SH-SY5Y (cell line): ENCODE data around the gene SLC7A5.

ENCODE experiments used
- GATA2 ChIP-seq: IDR thresholded peaks from 2 replicates; pipeline ENCODE4 v1.6.1; 2011; ENCODE audit warnings: mild to moderate bottlenecking, low read depth, low read length
- GATA3 ChIP-seq: IDR thresholded peaks from 2 replicates; pipeline ENCODE4 v1.6.1; 2011; ENCODE audit warnings: low read depth, mild to moderate bottlenecking, low read length, moderate library complexity

Gene SLC7A5

GRCh38 chr16:87831421-87832136 lies 37.7 kb downstream of the SLC7A5 start:
- no peak for TF ChIP-seq GATA2
- no peak for TF ChIP-seq GATA3

- TF ChIP-seq GATA3 (no peak), GATA2 (no peak)
Observed at GRCh38 chr16:87830673-87831420, 38.5 kb downstream of the SLC7A5 start.

DNA sequence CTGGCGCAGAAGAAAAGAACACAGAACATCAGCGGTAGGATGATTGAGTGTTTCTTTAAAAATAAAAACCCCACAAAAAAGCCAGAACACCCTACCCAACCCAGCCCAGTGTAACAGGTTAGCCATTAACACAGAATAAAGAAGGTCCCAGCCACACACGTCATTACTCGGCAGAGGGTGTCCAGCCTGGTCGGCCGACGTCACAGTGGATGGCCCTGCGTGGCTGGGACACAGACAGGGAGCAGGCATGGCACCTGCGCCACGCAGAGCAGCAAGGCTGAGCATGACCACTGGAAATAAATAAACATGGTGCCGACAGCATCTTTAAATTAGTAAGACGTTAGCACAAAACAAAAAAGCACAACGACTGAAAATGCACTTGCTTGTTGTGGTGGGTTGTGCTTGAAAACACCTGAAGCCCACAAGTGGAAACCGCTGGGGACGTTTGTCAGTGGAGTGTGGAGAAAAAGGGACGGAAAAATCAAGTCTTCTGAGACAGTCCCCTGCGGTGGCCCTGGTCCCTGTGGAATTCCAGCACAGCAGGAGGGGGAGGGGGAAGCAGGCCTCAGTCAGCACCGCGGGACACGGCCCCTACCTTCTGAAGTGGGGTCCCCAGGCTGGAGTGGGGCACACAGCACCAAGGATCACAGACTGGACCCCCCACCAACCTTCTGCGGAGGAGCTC lies 39.2 kb downstream of the SLC7A5 start:
- no peak for TF ChIP-seq GATA2
- TF ChIP-seq GATA3, result no peak

- TF ChIP-seq GATA2, result no peak
- TF ChIP-seq GATA3, result no peak
Observed at GRCh38 chr16:87829622-87829980, 39.7 kb downstream of the SLC7A5 start.

GRCh38 chr16:87828907-87829621 lies 40.2 kb downstream of the SLC7A5 start:
- no peak for TF ChIP-seq GATA3
- no peak for TF ChIP-seq GATA2

DNA sequence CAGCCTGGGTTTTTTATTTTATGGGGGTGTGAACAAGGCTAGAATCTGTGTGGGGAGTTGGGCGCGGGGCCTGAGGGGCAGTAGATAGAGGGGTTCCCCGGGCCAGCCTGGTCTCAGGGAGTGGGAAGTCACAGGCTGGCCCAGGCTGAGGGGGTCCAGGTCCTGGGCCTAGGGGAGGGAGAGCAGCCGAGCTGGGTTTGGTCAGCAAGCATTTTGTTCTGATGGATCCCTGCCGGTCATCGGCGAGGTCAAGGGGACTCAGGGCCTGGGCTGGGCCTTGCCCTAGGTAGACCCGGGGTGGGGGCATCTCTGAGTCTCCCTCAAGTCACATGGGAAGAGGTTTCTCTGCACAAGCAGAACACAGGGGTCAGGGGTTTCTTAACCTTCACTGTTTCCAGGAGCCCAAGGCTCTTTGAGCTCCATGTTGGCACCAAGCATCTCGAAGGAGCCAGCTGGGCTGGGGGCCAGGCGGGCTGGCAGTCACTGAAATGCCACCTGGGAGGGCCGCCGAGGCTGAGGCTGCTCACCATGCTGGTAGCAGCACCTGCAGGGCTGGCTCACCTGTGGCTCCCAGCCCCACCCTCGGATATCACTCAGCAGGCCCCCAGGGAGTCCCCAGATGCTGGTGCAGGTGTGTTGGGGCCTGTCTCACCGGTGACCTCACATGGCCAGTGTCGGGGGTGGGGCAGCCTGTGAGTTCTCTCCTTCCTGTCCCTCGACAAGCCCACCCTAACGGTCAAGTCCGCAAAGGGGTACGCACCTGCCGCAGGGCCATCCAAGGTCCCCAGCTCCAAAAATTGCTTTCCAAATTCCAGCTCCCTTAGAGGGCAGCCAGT lies 41.0 kb downstream of the SLC7A5 start:
- TF ChIP-seq GATA2 (no peak), GATA3 (no peak)

DNA sequence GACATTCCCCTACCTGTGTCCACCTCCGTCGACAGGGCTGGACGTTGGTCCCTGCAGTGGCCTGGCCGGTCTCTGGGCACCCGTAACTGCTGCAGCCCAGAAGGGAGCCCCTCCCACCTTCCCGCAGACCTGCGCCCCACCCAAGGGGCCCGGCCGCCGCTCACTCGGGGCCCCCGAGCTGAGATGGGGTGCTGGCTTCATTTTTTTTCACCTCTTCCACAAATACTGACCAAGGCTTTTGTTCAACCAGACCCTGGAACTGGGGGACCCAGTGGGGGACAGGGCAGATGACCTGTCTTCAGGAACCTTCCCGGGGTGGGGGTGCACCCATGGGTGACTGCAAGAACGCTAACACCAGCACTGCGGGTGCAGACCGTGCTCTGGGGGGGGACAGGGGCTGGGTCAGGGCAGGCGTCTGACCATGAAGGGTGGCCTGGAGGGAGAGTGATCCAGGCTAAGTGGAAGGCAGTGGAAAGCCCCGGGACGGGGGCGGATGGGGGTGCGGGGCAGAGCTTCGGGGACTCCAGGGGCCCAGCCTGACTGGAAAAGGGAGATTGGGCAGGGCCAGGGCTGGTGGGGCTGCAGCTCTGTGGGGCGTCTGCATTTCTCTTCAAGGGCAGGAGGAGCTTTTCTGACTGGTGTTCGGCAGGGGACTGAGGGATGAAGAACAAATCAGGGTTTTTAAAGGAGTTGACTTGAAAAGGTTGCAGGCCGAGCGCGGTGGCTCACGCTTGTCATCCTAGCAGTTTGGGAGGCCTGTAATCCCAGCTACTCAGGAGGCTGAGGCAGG lies 42.3 kb downstream of the SLC7A5 start:
- TF ChIP-seq GATA2 (no peak), GATA3 (no peak)

DNA sequence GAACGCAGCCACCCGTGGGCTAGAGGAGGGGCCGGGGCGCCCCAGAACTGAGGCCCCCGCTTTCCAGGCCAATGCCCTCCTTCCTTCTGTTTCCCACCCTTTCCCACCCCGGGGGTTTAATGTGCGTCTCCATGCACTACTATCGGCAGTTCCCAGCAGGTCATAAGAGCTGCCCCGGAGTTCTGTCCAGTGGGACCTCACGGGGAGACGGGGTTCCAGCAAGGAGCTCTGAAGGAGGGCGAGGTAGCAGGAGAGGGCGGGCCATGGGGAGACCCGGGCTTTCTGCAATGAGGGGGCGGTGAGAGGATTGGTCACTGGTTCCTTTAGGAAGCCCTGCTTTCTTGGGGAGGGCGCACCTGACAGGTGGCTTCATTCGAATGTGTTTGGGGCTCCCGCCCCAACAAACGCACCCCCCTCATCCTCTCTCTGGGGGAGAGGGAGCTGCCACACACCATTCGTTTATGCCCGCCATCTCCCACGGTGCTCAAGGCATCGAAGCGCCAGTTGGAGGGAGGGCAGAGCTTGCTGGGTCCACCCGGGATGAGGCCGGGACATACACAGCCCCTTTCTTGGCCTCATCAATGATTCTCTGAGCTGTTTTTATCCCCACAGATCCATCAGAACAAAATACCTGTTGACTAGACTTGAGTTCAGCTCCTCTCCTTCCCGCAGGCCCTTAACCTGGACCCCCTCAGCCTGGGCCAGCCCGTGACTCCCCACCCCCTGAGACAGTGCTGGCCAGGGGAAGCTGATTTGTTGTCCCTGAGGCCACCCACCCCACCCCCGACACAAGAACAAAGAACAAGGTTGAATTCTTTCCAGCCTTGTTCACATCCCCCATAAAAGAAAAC lies 44.1 kb downstream of the SLC7A5 start:
- TF ChIP-seq GATA3, result no peak
- TF ChIP-seq GATA2, result no peak

DNA sequence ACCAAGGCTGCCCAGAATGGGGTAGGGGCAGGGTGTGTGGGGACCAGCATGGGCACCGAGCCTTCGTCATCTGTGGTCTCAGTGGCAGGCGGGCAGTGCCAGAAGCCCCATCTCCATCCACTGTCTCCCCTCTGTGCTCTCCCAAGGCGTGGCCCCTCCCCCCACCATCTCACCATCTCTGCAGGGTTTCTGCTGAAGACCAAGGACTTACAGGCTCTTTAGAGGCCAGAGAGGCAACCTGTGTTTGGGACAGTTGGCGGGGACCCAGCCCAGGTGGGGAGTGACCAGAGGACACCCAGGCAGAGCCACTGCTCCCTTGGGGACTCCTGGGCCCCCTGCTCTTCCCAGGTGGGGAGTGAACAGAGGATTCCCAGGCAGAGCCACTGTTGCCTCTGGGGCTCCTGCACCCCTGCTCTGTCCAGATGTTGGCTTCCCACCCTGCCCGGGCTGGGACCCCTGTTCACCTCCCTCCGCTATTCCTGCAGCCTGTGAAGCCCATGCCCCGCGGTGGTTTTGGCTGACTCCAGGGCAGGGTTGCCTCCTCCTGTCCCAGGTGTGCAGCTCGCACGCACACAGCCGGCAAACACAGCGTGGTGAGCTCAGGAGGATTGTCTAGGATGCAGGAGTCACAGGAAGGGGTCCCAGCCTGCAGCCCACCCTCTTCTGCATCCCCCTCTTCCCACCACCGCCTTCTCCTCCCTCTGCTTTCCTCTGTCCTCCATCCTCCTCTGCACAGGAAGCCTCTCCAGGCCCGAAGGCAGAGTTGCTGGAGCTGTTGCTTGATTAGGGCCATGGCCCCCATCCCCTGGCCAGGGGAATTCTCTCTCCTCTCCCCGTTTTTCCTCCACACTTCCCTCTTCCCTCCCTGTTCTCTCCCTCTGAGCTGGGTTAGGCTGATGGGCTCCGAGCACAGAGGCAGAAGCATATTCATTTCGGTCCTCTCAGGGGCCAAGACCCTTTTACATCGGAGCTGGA lies 45.0 kb downstream of the SLC7A5 start:
- TF ChIP-seq GATA2 (no peak), GATA3 (no peak)

DNA sequence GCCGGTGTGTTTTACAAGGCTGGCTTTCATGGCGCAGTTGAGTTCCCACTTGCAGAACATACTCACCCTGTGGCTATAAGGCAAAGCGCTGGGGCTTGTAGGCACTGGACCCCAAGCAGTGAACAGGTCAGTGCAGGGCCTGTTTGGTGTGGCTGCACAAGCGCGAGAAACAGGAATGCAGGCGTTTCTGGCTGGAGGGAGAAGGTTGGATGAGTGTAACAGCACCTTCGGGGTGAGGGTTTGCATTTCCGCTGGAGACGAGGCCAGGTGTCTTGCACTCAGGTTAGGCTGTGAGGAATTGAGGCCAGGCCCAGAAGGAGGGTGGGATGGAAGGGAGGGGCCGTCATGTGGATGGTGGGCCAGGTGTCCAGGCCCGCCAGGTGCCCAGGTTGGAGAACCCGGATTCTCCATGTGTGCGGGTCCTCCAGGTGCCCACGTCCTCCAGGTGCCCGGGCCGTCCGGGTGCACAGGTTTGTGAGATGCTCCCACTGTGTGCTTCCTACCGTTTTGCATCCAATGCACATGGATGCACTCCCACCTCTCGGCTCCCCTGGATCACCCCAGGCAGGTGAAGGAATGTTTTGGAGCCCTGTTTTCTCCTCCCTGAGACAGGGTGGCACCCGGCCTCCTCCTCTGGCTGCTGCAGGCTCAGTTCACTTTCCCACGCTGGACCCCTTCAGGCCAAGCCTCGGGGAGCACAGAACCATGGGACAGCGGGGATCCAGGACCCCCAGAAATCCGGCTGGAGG lies 46.0 kb downstream of the SLC7A5 start:
- TF ChIP-seq GATA3 (no peak), GATA2 (no peak)

GRCh38 chr16:87822108-87822970 lies 47.0 kb downstream of the SLC7A5 start:
- TF ChIP-seq GATA2, result no peak
- no peak for TF ChIP-seq GATA3
